K562 (cell line): ENCODE measurements around the gene METTL24. TPM values are rescaled to one million over a fixed set of nuclear protein-coding genes. Genes with fewer than 3 reads are reported as not detected.

ENCODE experiments used
- ATAC-seq: fragments of 200-7000 bp; cut with Tn5 transposase; 3 replicates; pipeline ENCODE4 v1.9.1; 2020; ENCODE audit warnings: moderate library complexity
- BruUV-seq: library from RNA; stranded (reverse); fragments of 400-500 nt; replicated peaks from 2 replicates; lab custom pipeline; 2021; lab: Mats Ljungman, UMichigan
- CTCF ChIA-PET: fragments of 300-600 bp; formaldehyde crosslinking; extraction: SDS; loops from one replicate; lab custom pipeline; 2021; ENCODE audit warnings: low intra/inter-chr PET ratio; lab: Yijun Ruan, JAX
- POLR2A ChIA-PET: fragments of 300-600, 350-650 bp; sonication (Branson Sonifier 250); formaldehyde crosslinking; extraction: SDS; loops from one replicate; lab custom pipeline; 2021; ENCODE audit warnings: antibody characterized with exemption, inconsistent platforms; lab: Yijun Ruan, JAX
- DNase-seq, 4 experiments: peaks; one replicate each; pipeline versions ENCODE4 v3.0.0 to v3.0.0-alpha.2; 2011 to 2018; ENCODE audit warnings: low spot score in 3 of 4, mixed read lengths in 3 of 4; ENCODE audit errors: extremely low read depth in 1 of 4
- FAIRE-seq: peaks from 2 replicates; lab custom pipeline; 2011; peaks lifted over from hg19 to GRCh38; lab: Jason Lieb, UNC
- H2AFZ ChIP-seq: 2 replicates; pipeline ENCODE4 v1.6.0; 2011; ENCODE audit warnings: low read depth, low read length, control low read depth, inconsistent platforms
- H3K27ac ChIP-seq: fragments of 200-600 bp; 3 replicates; pipeline ENCODE4 v1.8.0; 2011; ENCODE audit warnings: low read depth, mild to moderate bottlenecking, control low read depth, inconsistent platforms, low read length, moderate library complexity, mixed read lengths; ENCODE audit errors: extremely low read depth
- H3K27me3 ChIP-seq, 2 experiments: fragments of 300-600 bp in 1 of 2; 2 replicates in 1 of 2; 3 replicates in 1 of 2; pipeline versions ENCODE4 v1.6.0 to v1.8.0; 2011; ENCODE audit warnings: inconsistent platforms in 2 of 2, low read length in 2 of 2, mild to moderate bottlenecking in 1 of 2, mixed read lengths in 1 of 2, moderate library complexity in 1 of 2; ENCODE audit not compliant: control insufficient read depth in 2 of 2, insufficient read depth in 2 of 2
- H3K36me3 ChIP-seq: fragments of 300-600 bp; 3 replicates; pipeline ENCODE4 v1.8.0; 2011; ENCODE audit warnings: mild to moderate bottlenecking, low read length, inconsistent platforms; ENCODE audit not compliant: control insufficient read depth, insufficient read depth
- H3K4me1 ChIP-seq, 2 experiments: fragments of 200-600 bp in 1 of 2; replicated peaks in 1 of 2; 2 replicates in 1 of 2; 3 replicates in 1 of 2; pipeline versions ENCODE4 v1.5.1 to v1.8.0; 2011; ENCODE audit warnings: inconsistent platforms in 2 of 2, low read length in 2 of 2, mild to moderate bottlenecking in 1 of 2, mixed read lengths in 1 of 2, moderate library complexity in 1 of 2; ENCODE audit not compliant: control insufficient read depth in 2 of 2, insufficient read depth in 2 of 2
- H3K4me2 ChIP-seq: 2 replicates; pipeline ENCODE4 v1.6.1; 2011; ENCODE audit warnings: low read length, control low read depth, inconsistent platforms, mixed read lengths; ENCODE audit not compliant: insufficient read depth
- H3K4me3 ChIP-seq: fragments of 200-600 bp; sonication (generic), shearing (Covaris generic); 2 replicates; pipeline ENCODE4 v1.5.1; 2016; ENCODE audit warnings: control low read depth, inconsistent platforms
- H3K79me2 ChIP-seq: fragments of 200-600 bp; 3 replicates; pipeline ENCODE4 v1.8.0; 2011; ENCODE audit warnings: low read length, inconsistent platforms; ENCODE audit not compliant: control insufficient read depth, insufficient read depth
- H3K9ac ChIP-seq, 2 experiments: 2 replicates each; pipeline versions ENCODE4 v1.6.0 to v1.6.1; 2011; ENCODE audit warnings: low read depth in 2 of 2, low read length in 2 of 2, control low read depth in 1 of 2, inconsistent platforms in 1 of 2, mild to moderate bottlenecking in 1 of 2, mixed read lengths in 1 of 2; ENCODE audit not compliant: insufficient read depth in 1 of 2
- H3K9me1 ChIP-seq: one replicate; pipeline ENCODE4 v1.6.0; 2011; ENCODE audit warnings: inconsistent platforms, mild to moderate bottlenecking, low read length, moderate library complexity; ENCODE audit not compliant: control insufficient read depth, insufficient read depth
- H3K9me3 ChIP-seq: replicated peaks from 2 replicates; pipeline ENCODE4 v1.5.1; 2011; ENCODE audit warnings: low read depth, low read length, inconsistent platforms; ENCODE audit not compliant: control insufficient read depth, insufficient read depth
- H4K20me1 ChIP-seq: replicated peaks from 2 replicates; pipeline ENCODE4 v1.6.1; 2011; ENCODE audit warnings: low read length, inconsistent platforms, mixed read lengths; ENCODE audit not compliant: control insufficient read depth, insufficient read depth
- CSDE1 ChIP-seq, 2 experiments: fragments of 450-650 bp; IDR thresholded peaks; 2 replicates each; pipeline ENCODE4 v1.6.1; 2016; ENCODE audit warnings: mild to moderate bottlenecking in 1 of 2
- CTCF ChIP-seq, 3 experiments: IDR thresholded peaks in 2 of 3; conservative IDR thresholded peaks in 1 of 3; 2 replicates each; pipeline ENCODE4 v1.5.1; 2011 to 2012; ENCODE audit warnings: low read length in 3 of 3, mild to moderate bottlenecking in 3 of 3, control low read depth in 2 of 3, improper control_type of control experiment in 1 of 3, inconsistent platforms in 1 of 3, low read depth in 1 of 3, mixed read lengths in 1 of 3, moderate library complexity in 1 of 3; ENCODE audit not compliant: insufficient read depth in 2 of 3
- ERF ChIP-seq: fragments of 450-650 bp; formaldehyde crosslinking; IDR thresholded peaks from 2 replicates; pipeline ENCODE4 v1.4.0; 2020; ENCODE audit warnings: mild to moderate bottlenecking, mixed read lengths
- GABPB2 ChIP-seq: fragments of 250-450 bp; sonication (Bioruptor Pico); conservative IDR thresholded peaks from 2 replicates; pipeline ENCODE4 v1.5.1; 2021; ENCODE audit warnings: mild to moderate bottlenecking
- HDAC1 ChIP-seq, 2 experiments: fragments of 450-650 bp; IDR thresholded peaks; 2 replicates each; pipeline ENCODE4 v1.6.1; 2016 to 2017; ENCODE audit warnings: inconsistent platforms in 1 of 2, mild to moderate bottlenecking in 1 of 2, moderate library complexity in 1 of 2
- MTA1 ChIP-seq: fragments of 450-650 bp; IDR thresholded peaks from 2 replicates; pipeline ENCODE4 v1.6.1; 2017; ENCODE audit warnings: borderline replicate concordance
- PRPF4 ChIP-seq: fragments of 200-400 bp; formaldehyde crosslinking; IDR thresholded peaks from one replicate; pipeline ENCODE4 v1.6.1; 2017; ENCODE audit warnings: low read length, low read depth, mild to moderate bottlenecking; ENCODE audit not compliant: insufficient read depth, poor library complexity, severe bottlenecking
- RAD21 ChIP-seq, 2 experiments: fragments of 250-450 bp in 1 of 2; fragments of 450-650 bp in 1 of 2; sonication (Bioruptor Pico) in 1 of 2; formaldehyde crosslinking in 1 of 2; IDR thresholded peaks in 1 of 2; conservative IDR thresholded peaks in 1 of 2; 2 replicates each; pipeline versions ENCODE4 v1.4.0 to v1.8.0; 2020 to 2022; ENCODE audit warnings: mild to moderate bottlenecking in 2 of 2, moderate library complexity in 1 of 2
- RBM39 ChIP-seq: fragments of 200-400 bp; formaldehyde crosslinking; optimal IDR thresholded peaks from 2 replicates; pipeline ENCODE3; 2018; ENCODE audit warnings: low read depth, low read length
- SAFB ChIP-seq: fragments of 200-400 bp; formaldehyde crosslinking; IDR thresholded peaks from 2 replicates; pipeline ENCODE4 v1.6.1; 2017; ENCODE audit warnings: low read depth, low read length, borderline replicate concordance
- SIN3A ChIP-seq, 2 experiments: fragments of 150-350 bp in 1 of 2; IDR thresholded peaks; 2 replicates each; pipeline ENCODE4 v1.6.1; 2011 to 2016; ENCODE audit warnings: borderline replicate concordance in 2 of 2, low read depth in 2 of 2, low read length in 2 of 2, mild to moderate bottlenecking in 2 of 2, moderate library complexity in 2 of 2; ENCODE audit not compliant: control insufficient read depth in 1 of 2
- ZFX ChIP-seq: sonication (generic); formaldehyde crosslinking; IDR thresholded peaks from 2 replicates; pipeline ENCODE4 v1.8.0; 2022; ENCODE audit warnings: mild to moderate bottlenecking, missing genetic modification reagents, moderate library complexity
- ZNF57 ChIP-seq: fragments of 450-650 bp; formaldehyde crosslinking; IDR thresholded peaks from 2 replicates; pipeline ENCODE4 v1.4.0; 2020; ENCODE audit warnings: mild to moderate bottlenecking, moderate library complexity
- ZNF586 ChIP-seq: fragments of 450-650 bp; formaldehyde crosslinking; conservative IDR thresholded peaks from 2 replicates; pipeline ENCODE4 v1.4.0; 2020; ENCODE audit warnings: mild to moderate bottlenecking, moderate library complexity
- ZNF696 ChIP-seq: fragments of 250-450 bp; sonication (Bioruptor Pico); conservative IDR thresholded peaks from 2 replicates; pipeline ENCODE4 v1.4.0; 2020; ENCODE audit warnings: mild to moderate bottlenecking, moderate library complexity
- ZNF780A ChIP-seq: fragments of 250-450 bp; sonication (Bioruptor Pico); IDR thresholded peaks from 2 replicates; pipeline ENCODE4 v1.5.0; 2021; ENCODE audit warnings: mild to moderate bottlenecking
- WGBS: fragments of 100-300 bp; shearing (Covaris generic); methylation state at CpG from one replicate; pipeline ENCODE4 v1.1.6; 2016; ENCODE audit warnings: low coverage, mixed read lengths; ENCODE audit not compliant: insufficient coverage; ENCODE audit errors: missing lambda C conversion rate; 5-methylcytosine and 5-hydroxymethylcytosine counted together
- in situ Hi-C: fragments of 300-500 bp; cut with MboI; formaldehyde crosslinking; loops from 4 replicates; pipeline ENCODE4 v1.15.0; 2018; ENCODE audit warnings: inconsistent platforms, mixed read lengths
- intact Hi-C: fragments of 100-400 bp; cut with micrococcal nuclease; formaldehyde crosslinking; loops from 2 replicates; pipeline ENCODE4 v1.14.2; 2022
- polyA plus RNA-seq, 8 experiments: library from polyadenylated mRNA; depleted of rRNA in 4 of 8; stranded (reverse) in 5 of 8; unstranded in 3 of 8; fragments of >200 nt; fragmentation: Nextera tagmentation in 2 of 8; fragmentation: Illumina TruSeq in 1 of 8; extraction: Ambion mirVana in 2 of 8; extraction: Trizol in 1 of 8; gene quantifications; 2 replicates each; pipeline versions ENCODE4 v1.2.1 to v1.2.3, GENCODE V29; 2011 to 2014; ENCODE audit warnings: inconsistent platforms in 1 of 8, missing spikeins in 1 of 8
- total RNA-seq, 7 experiments: library from RNA; depleted of rRNA in 6 of 7; stranded (reverse); fragments of >200 nt in 6 of 7; fragmentation: Illumina TruSeq in 2 of 7; extraction: Trizol in 2 of 7; gene quantifications; 2 replicates each; pipeline versions ENCODE4 v1.2.1 to v1.2.3, GENCODE V29; 2011 to 2021; ENCODE audit warnings: low replicate concordance in 1 of 7
- TF ChIP-seq, protein P1 (sequence below), 2 experiments: IDR thresholded peaks in 1 of 2; conservative IDR thresholded peaks in 1 of 2; 2 replicates each; pipeline ENCODE4 v1.6.1; 2016; ENCODE audit warnings: low read depth in 2 of 2, mild to moderate bottlenecking in 1 of 2, missing compliant biosample characterization in 1 of 2, missing genetic modification characterization in 1 of 2, moderate library complexity in 1 of 2

The METTL24 gene
- total and polyA plus RNA-seq, 9 of the 15 experiments (the other 6 are each of a cell fraction or from before 2014, with no cell fraction given): not detected

DNA sequence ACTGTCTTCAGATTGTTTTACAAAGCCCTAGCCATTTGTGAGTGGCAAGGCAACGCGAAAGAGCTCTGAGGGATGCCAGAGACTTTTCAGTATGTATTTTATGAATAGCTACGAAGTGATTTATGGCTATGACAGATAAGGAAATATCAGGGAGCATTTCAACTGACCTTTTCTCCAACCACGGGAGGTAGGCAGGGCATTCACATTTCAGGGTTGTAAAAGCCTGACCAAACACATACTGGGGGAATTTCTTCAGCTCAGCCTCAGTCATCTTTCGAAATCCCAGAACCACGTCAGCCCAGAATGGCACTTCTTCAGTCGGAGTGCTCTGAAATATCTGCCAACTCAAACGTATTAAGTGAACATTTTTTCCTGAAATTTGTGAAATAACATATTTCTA, 46.5 kb upstream of the METTL24 start:
- no peaks in the 10 kb centered on the region for H3K36me3 ChIP-seq
- peaks cover under 1 to 6% of the 10 kb centered on the region in 2 experiments; a peak in 2 of 5 replicates for H3K4me1 ChIP-seq
- H3K9me1 ChIP-seq: no peaks in the 10 kb centered on the region
- CTCF ChIA-PET: no interaction called here
- in situ Hi-C loops: no loop called here
- FAIRE-seq (no peak), ATAC-seq (no peak), DNase-seq (no peak)
- WGBS: 3% methylated on average over 8 of the region's 8 CpGs
- POLR2A ChIA-PET: interaction anchor here (1.0 kb wide), 1 partner anchor 9 kb away, joined by 3 read pairs; no protein-coding TSS in a partner anchor
- H3K9ac ChIP-seq: no peak overlapping the region
- BruUV-seq: no TSS peak
- H3K4me3 ChIP-seq: no peak overlapping the region
- H3K9me3 ChIP-seq: no peaks in the 10 kb centered on the region
- no peak overlapping the region for H3K27ac ChIP-seq
- no peaks in the 10 kb centered on the region for H3K79me2 ChIP-seq
- H4K20me1 ChIP-seq: no peaks in the 10 kb centered on the region
- intact Hi-C loops: no loop called here
- H3K27me3 ChIP-seq: peaks cover 0 to 20% of the 10 kb centered on the region in 2 experiments; a peak in 3 of 5 replicates
- no peak overlapping the region for H2AFZ ChIP-seq
- H3K4me2 ChIP-seq: no peak overlapping the region
- TF ChIP-seq CSDE1 (IDR thresholded peaks at IDR 0.05): no peak
- no peak for TF ChIP-seq SAFB
- TF ChIP-seq ZFX (CRISPR knock-in tag): no peak
- no peak for TF ChIP-seq RAD21 (CRISPR knock-in tag; conservative IDR thresholded peaks at IDR 0.05 in 1 of 2, IDR thresholded peaks at IDR 0.05 in 1 of 2)
- TF ChIP-seq ERF: no peak
- no peak for TF ChIP-seq SIN3A (IDR thresholded peaks at IDR 0.05; ENCODE audit: borderline replicate concordance in 2 of 2, control insufficient read depth in 1 of 2, low read depth in 2 of 2, low read length in 2 of 2)
- no peak for TF ChIP-seq ZNF586
- no peak for TF ChIP-seq PRPF4
- no peak for TF ChIP-seq CTCF (IDR thresholded peaks at IDR 0.05 in 2 of 3, conservative IDR thresholded peaks at IDR 0.05 in 1 of 3; ENCODE audit: insufficient read depth in 2 of 3, low read depth in 1 of 3, low read length in 3 of 3)
- TF ChIP-seq ZNF780A: no peak
- no peak for TF ChIP-seq ZNF57 (CRISPR knock-in tag)
- no peak for TF ChIP-seq GABPB2 (CRISPR knock-in tag)
- TF ChIP-seq, protein P1, sequence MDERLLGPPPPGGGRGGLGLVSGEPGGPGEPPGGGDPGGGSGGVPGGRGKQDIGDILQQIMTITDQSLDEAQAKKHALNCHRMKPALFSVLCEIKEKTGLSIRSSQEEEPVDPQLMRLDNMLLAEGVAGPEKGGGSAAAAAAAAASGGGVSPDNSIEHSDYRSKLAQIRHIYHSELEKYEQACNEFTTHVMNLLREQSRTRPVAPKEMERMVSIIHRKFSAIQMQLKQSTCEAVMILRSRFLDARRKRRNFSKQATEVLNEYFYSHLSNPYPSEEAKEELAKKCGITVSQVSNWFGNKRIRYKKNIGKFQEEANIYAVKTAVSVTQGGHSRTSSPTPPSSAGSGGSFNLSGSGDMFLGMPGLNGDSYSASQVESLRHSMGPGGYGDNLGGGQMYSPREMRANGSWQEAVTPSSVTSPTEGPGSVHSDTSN (CRISPR knock-in tag; IDR thresholded peaks at IDR 0.05; ENCODE audit: low read depth): 0 out of 2 replicates have a peak, but pooled peaks have one; percentile 32
- TF ChIP-seq, protein P1 (tag; conservative IDR thresholded peaks at IDR 0.05; ENCODE audit: low read depth): peak; percentile 89
- TF ChIP-seq RBM39: no peak
- no peak for TF ChIP-seq ZNF696 (CRISPR knock-in tag)
- TF ChIP-seq HDAC1 (IDR thresholded peaks at IDR 0.05): no peak
- TF ChIP-seq MTA1: no peak
